CD14-positive monocyte (primary cell): ENCODE data around the gene HSF2BP. TPM values are rescaled to one million over a fixed set of nuclear protein-coding genes. Genes with fewer than 3 reads are reported as not detected.
A peak's percentile ranks its signal among the peaks of the same experiment; 100 is the strongest.

ENCODE experiments used
- DNase-seq, 3 donors: peaks; one replicate each; pipeline ENCODE4 v3.0.0-alpha.2; 2011 to 2022
- H2AFZ ChIP-seq: 2 replicates; pipeline ENCODE4 v1.6.0; 2012; ENCODE audit warnings: mild to moderate bottlenecking, low read depth, low read length, inconsistent platforms; ENCODE audit not compliant: insufficient read depth, poor library complexity, severe bottlenecking
- H3K27ac ChIP-seq, 2 donors: 1 replicate in 1 of 2; 2 replicates in 1 of 2; pipeline ENCODE4 v1.5.1; 2012 to 2013; ENCODE audit warnings: low read length in 2 of 2, control low read depth in 1 of 2, inconsistent platforms in 1 of 2, low read depth in 1 of 2, mild to moderate bottlenecking in 1 of 2
- H3K27me3 ChIP-seq, 2 donors: one replicate each; pipeline versions ENCODE4 v1.6.0 to v1.6.1; 2011 to 2013; ENCODE audit warnings: low read length in 2 of 2; ENCODE audit not compliant: control insufficient read depth in 2 of 2, insufficient read depth in 2 of 2
- H3K36me3 ChIP-seq, 2 donors: replicated peaks in 1 of 2; 1 replicate in 1 of 2; 2 replicates in 1 of 2; pipeline versions ENCODE4 v1.5.1 to v1.6.1; 2012 to 2013; ENCODE audit warnings: low read length in 2 of 2, control low read depth in 1 of 2, inconsistent platforms in 1 of 2, mild to moderate bottlenecking in 1 of 2; ENCODE audit not compliant: insufficient read depth in 2 of 2, control insufficient read depth in 1 of 2
- H3K4me1 ChIP-seq, 2 donors: 1 replicate in 1 of 2; 2 replicates in 1 of 2; pipeline versions ENCODE4 v1.5.1 to v1.6.1; 2012 to 2013; ENCODE audit warnings: low read length in 2 of 2, control low read depth in 1 of 2, inconsistent platforms in 1 of 2, mild to moderate bottlenecking in 1 of 2, moderate library complexity in 1 of 2; ENCODE audit not compliant: insufficient read depth in 2 of 2, control insufficient read depth in 1 of 2
- H3K4me2 ChIP-seq: replicated peaks from 2 replicates; pipeline ENCODE3; 2012; ENCODE audit warnings: low read length, moderate library complexity, mild to moderate bottlenecking; ENCODE audit not compliant: poor library complexity, severe bottlenecking; ENCODE audit errors: extremely low read depth
- H3K4me3 ChIP-seq, 3 experiments: fragments of 200-600 bp in 1 of 3; sonication (generic) in 1 of 3; replicated peaks in 1 of 3; 1 replicate in 2 of 3; 2 replicates in 1 of 3; pipeline ENCODE4 v1.5.1; 2011 to 2013; ENCODE audit warnings: low read length in 3 of 3, mild to moderate bottlenecking in 3 of 3, control low read depth in 2 of 3, low read depth in 2 of 3, inconsistent platforms in 1 of 3, moderate library complexity in 1 of 3
- H3K79me2 ChIP-seq: 2 replicates; pipeline ENCODE4 v1.6.0; 2012; ENCODE audit warnings: mild to moderate bottlenecking, control low read depth, inconsistent platforms, low read length, moderate library complexity; ENCODE audit not compliant: insufficient read depth
- H3K9ac ChIP-seq: 2 replicates; pipeline ENCODE4 v1.6.0; 2017; ENCODE audit warnings: low read length, mild to moderate bottlenecking; ENCODE audit not compliant: insufficient read depth, poor library complexity, severe bottlenecking
- H3K9me3 ChIP-seq, 2 donors: replicated peaks in 1 of 2; 1 replicate in 1 of 2; 2 replicates in 1 of 2; pipeline versions ENCODE4 v1.5.1 to v1.6.1; 2012 to 2013; ENCODE audit warnings: low read length in 2 of 2, control low read depth in 1 of 2; ENCODE audit not compliant: control insufficient read depth in 1 of 2, insufficient read depth in 1 of 2
- H4K20me1 ChIP-seq: 2 replicates; pipeline ENCODE4 v1.6.0; 2012; ENCODE audit warnings: mild to moderate bottlenecking, low read length, control low read depth, moderate library complexity; ENCODE audit not compliant: insufficient read depth
- H3K27ac Mint-ChIP-seq, 7 donors: one replicate each; pipeline ENCODE4 v1.8.0; 2020; ENCODE audit warnings: mild to moderate bottlenecking in 7 of 7, mixed read lengths in 7 of 7, moderate library complexity in 6 of 7, inconsistent platforms in 2 of 7
- H3K27me3 Mint-ChIP-seq, 3 donors: one replicate each; pipeline ENCODE4 v1.8.0; 2021 to 2022; ENCODE audit warnings: low read depth in 3 of 3, mild to moderate bottlenecking in 3 of 3, mixed read lengths in 3 of 3, moderate library complexity in 3 of 3, inconsistent platforms in 1 of 3
- H3K36me3 Mint-ChIP-seq, 2 donors: one replicate each; pipeline ENCODE4 v1.8.0; 2020; ENCODE audit warnings: mixed read lengths in 2 of 2, inconsistent platforms in 1 of 2, mild to moderate bottlenecking in 1 of 2
- H3K4me1 Mint-ChIP-seq: one replicate; pipeline ENCODE4 v1.8.0; 2020; ENCODE audit warnings: mild to moderate bottlenecking, mixed read lengths
- H3K4me3 Mint-ChIP-seq, 2 donors: one replicate each; pipeline ENCODE4 v1.8.0; 2020; ENCODE audit warnings: mild to moderate bottlenecking in 2 of 2, mixed read lengths in 2 of 2, moderate library complexity in 1 of 2
- H3K9me3 Mint-ChIP-seq, 7 donors: one replicate each; pipeline ENCODE4 v1.8.0; 2020 to 2022; ENCODE audit warnings: mixed read lengths in 7 of 7, mild to moderate bottlenecking in 6 of 7, moderate library complexity in 6 of 7, inconsistent platforms in 2 of 7
- CTCF ChIP-seq: fragments of 200-600 bp; IDR thresholded peaks from one replicate; pipeline ENCODE4 v1.8.0; 2022; ENCODE audit warnings: antibody characterized with exemption, mild to moderate bottlenecking
- WGBS: methylation state at CpG from one replicate; pipeline ENCODE4 v1.1.5; 2013; ENCODE audit warnings: missing lambda C conversion rate; ENCODE audit not compliant: insufficient coverage; 5-methylcytosine and 5-hydroxymethylcytosine counted together
- intact Hi-C, 2 donors: fragments of 100-400 bp; cut with micrococcal nuclease; formaldehyde crosslinking; loops; one replicate each; pipeline versions ENCODE4 v1.15.0 to v1.15.1; 2023
- polyA plus RNA-seq, 3 donors: library from polyadenylated mRNA; depleted of rRNA in 1 of 3; unstranded in 2 of 3; stranded (reverse) in 1 of 3; fragments of 300-500 nt in 2 of 3; fragments of >200 nt in 1 of 3; fragmentation: Illumina TruSeq in 2 of 3; gene quantifications; 1 replicate in 2 of 3; 2 replicates in 1 of 3; pipeline ENCODE4 v1.2.3, GENCODE V29; 2012 to 2021

Gene HSF2BP
- polyA plus RNA-seq, 3 donors: 0.20 TPM; not detected in 2

GRCh38 chr21:43575473-43575844, 83.8 kb downstream of the HSF2BP start:
- Histone ChIP-seq H3K27ac (peak overlapping the region; percentile 81 to 84), H3K4me3 (peak overlapping the region in 1 of 3 experiments; percentile 22), H3K4me1 (peaks cover 25 to 28% of the 10 kb centered on the region in 2 donors), H2AFZ (peak overlapping the region; percentile 86), H3K4me2 (peak overlapping the region; percentile 35), H4K20me1 (no peaks in the 10 kb centered on the region), H3K9me3 (no peaks in the 10 kb centered on the region), H3K36me3 (no peaks in the 10 kb centered on the region), H3K27me3 (no peaks in the 10 kb centered on the region), H3K9ac (peak overlapping the region; percentile 43), H3K79me2 (no peaks in the 10 kb centered on the region)
- WGBS: no CpG with 5 or more reads among the region's 3 CpGs
- peaks cover 0 to 4% (median 0%) of the 10 kb centered on the region in 7 donors for H3K9me3 Mint-ChIP-seq
- peak overlapping the region; percentile 84 to 95 (median 89) for H3K27ac Mint-ChIP-seq
- intact Hi-C loops: no loop called here
- no peak for TF ChIP-seq CTCF
- peaks cover 25% of the 10 kb centered on the region for H3K4me1 Mint-ChIP-seq
- H3K27me3 Mint-ChIP-seq: peaks cover 0 to 3% (median 3%) of the 10 kb centered on the region in 3 donors
- peak; percentile 29 to 67 (median 54) for DNase-seq
- H3K4me3 Mint-ChIP-seq: peak overlapping the region in 1 of 2 donors; percentile 72
- H3K36me3 Mint-ChIP-seq: no peaks in the 10 kb centered on the region

GRCh38 chr21:43574741-43575472, 84.4 kb downstream of the HSF2BP start:
- Histone ChIP-seq H3K9me3 (no peaks in the 10 kb centered on the region), H3K4me3 (peak overlapping the region in 1 of 3 experiments; percentile 22), H3K36me3 (no peaks in the 10 kb centered on the region), H3K27ac (peak overlapping the region; percentile 81 to 84), H3K4me2 (peak overlapping the region; percentile 35), H2AFZ (peak overlapping the region; percentile 86), H4K20me1 (no peaks in the 10 kb centered on the region), H3K79me2 (no peaks in the 10 kb centered on the region), H3K9ac (peak overlapping the region; percentile 43), H3K4me1 (peaks cover 25 to 28% of the 10 kb centered on the region in 2 donors), H3K27me3 (no peaks in the 10 kb centered on the region)
- no peak for TF ChIP-seq CTCF
- WGBS: 10% methylated on average over 13 of the region's 19 CpGs
- peak overlapping the region; percentile 39 to 72 for H3K4me3 Mint-ChIP-seq
- peaks cover 0 to 4% (median 0%) of the 10 kb centered on the region in 7 donors for H3K9me3 Mint-ChIP-seq
- DNase-seq: peak; percentile 56 to 69 (median 63)
- H3K36me3 Mint-ChIP-seq: no peaks in the 10 kb centered on the region
- peaks cover 0 to 3% (median 3%) of the 10 kb centered on the region in 3 donors for H3K27me3 Mint-ChIP-seq
- intact Hi-C loops: no loop called here
- peaks cover 25% of the 10 kb centered on the region for H3K4me1 Mint-ChIP-seq
- peak overlapping the region; percentile 84 to 95 (median 89) for H3K27ac Mint-ChIP-seq
